ENCODE results near the gene MAML3.

DNA sequence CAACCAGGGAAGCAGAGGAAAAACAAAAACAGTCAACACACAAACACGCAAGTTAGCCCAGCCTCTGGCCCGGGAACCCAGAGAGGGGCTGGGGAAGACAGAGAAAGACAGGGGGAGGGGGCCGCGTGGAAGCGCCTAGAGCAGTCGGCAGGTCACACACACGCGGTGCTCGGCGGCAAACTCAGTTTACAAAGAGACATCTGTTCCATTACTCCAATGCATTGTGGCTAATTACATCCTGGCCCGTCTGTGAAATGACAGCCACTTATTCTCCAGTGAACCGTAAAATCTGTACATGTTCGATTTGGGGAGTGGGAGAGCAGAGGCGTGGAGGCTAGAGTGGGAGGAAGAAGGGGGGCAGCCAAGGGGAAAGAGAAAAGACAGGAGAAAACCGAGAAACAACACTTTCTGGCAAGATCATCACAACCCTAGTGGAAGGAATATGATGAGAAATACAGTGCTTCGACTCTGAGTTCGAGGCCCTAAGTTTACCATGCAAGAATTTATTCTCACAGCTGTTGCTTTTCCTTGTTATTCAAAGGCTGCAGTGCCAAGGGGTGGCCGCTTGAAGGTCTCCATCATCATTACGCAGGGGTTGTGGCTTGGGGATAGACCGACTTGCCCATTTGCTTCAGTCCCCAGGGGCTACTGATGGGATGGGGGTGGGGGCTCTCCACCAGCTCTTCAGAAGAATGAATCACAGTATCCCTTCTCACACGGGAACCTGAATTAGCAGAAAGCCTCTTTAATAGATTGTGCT, 320.7 kb downstream of the MAML3 start:
- no peak for TF ChIP-seq POLR2A (IDR thresholded peaks at IDR 0.05)
- TF ChIP-seq CTCF (IDR thresholded peaks at IDR 0.05): no peak

Measured in lower leg skin (tissue), 3 donors.